Superior temporal gyrus (tissue), 1 donor: ENCODE data around the gene IER5L.
"Not testable (repeated sequence)": the region's sequence is repeated elsewhere in the genome, so short reads cannot be mapped to it uniquely, and the experiment has no call there.

Experiments
- DNase-seq: peaks from one replicate; pipeline ENCODE4 v3.0.0-alpha.2; 2016; ENCODE audit errors: extremely low spot score

IER5L gene

DNA sequence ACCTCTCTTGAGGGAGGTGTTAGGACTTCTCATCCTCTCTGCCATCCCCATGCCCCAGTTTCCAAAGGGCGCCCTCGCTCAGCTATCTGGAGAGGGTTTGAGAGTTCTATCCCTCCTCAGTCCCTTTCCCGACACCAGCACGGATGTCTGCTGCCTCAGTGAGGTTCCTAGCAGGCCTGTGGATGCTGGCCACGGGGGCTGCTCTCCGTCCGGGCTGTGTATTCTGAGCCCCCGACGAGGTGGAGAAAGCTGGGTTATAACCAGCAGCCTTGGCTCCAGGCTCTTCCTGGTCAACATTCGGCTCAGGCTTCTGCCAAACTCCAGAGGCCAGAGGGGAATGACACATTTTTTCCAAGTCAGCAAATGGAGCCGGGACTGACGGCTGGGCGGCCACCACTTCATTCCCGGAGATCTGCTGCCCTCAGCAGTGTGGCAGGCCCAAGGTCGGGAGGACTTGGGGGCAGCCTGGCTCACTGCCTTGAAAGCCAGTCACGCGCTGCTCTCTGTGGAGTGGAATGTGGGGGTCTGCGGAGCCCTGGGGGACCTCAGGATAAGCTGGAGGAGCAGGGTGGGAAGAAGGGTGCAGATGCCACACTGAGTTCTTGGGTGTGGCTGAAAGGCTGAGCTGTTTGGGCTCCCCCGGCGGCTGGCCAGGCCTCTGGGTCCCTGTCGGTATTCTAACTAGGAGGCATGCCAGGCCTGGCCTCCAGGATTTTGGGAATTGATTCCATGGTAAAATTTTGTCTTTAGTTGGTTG is 39.4 kb downstream of the IER5L start:
- no peak for DNase-seq

DNA sequence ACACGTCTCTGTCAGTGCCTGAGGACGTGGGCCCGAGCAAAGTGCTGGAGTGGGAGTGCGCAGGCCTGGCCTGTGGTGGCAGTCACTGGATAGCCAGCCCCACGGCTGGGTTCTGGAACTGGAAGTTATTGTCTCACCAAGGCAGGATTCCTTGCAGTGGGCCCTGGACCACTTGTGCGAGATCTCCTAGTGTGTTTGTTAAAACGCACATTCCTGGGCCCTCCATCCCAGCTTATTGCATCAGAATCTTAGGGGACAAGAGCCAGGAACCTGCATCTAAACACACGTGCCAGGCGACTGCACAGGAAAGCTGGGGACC is 40.0 kb downstream of the IER5L start:
- no peak for DNase-seq

GRCh38 chr9:129137292-129138143 is 40.5 kb downstream of the IER5L start:
- DNase-seq, result no peak

DNA sequence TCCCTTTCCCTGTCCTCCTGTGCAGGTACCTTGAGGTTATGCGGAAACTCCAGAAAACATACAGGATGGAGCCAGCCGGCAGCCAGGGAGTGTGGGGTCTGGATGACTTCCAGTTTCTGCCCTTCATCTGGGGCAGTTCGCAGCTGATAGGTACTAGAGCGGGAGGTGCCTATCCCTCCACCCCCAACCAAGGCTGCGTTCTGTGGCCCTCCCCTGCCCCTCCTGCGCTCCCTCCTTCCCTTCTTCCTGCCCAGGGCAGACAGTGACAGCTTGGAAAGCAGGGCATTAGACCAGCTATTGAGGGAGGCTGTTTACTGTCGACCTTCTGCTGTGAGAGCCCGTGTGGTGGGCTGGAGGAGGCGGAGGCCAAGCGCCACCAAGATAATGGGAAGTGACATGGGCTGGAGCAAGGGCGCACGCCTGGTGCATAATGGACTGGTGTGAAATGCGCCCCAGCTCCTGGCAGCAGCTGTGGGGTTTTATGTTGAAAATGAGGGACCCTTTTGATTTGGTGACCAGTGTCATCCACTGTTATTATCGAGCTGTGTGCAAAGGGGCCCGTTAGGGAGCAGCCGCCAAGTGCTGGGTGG is 41.5 kb downstream of the IER5L start:
- DNase-seq, result no peak

DNA sequence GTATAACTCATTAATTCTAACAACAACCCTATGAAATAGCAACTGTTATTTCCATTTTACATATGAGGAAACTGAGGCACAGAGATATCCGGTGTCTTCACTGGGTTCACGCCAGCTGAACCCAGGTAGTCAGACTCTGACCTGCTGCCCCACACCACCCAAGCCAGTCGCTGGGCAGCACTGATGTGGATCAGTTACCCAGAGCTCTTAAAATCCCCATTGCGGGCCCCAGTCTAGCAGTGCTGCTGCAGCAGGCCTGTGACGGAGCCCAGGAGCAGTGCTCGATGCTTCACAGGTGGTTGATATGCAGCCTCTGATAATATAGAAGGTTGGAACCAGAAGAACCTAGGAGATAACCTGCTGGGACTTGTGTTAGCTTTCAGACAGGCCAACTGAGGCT is 42.6 kb downstream of the IER5L start:
- no peak for DNase-seq

DNA sequence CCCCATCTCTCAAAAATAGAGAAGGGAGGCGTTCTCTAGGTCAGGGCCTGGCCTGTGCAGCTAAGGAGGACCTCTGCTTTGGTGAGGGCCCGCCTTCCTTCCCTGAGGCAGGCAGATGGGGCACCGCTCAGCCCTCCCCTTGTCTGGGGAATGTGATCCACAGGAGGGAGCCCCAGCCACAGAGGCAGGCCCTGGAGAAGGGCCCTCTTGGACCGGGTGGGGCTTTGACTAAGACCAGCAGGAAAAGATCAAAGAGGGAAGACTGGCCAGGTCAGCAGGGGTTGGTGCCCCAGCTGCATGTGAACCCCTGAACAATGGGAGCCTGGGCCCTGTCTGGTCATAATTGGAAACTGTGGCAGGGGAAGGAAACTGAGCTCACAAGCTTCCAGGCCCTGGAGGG is 45.0 kb downstream of the IER5L start:
- DNase-seq, result no peak

DNA sequence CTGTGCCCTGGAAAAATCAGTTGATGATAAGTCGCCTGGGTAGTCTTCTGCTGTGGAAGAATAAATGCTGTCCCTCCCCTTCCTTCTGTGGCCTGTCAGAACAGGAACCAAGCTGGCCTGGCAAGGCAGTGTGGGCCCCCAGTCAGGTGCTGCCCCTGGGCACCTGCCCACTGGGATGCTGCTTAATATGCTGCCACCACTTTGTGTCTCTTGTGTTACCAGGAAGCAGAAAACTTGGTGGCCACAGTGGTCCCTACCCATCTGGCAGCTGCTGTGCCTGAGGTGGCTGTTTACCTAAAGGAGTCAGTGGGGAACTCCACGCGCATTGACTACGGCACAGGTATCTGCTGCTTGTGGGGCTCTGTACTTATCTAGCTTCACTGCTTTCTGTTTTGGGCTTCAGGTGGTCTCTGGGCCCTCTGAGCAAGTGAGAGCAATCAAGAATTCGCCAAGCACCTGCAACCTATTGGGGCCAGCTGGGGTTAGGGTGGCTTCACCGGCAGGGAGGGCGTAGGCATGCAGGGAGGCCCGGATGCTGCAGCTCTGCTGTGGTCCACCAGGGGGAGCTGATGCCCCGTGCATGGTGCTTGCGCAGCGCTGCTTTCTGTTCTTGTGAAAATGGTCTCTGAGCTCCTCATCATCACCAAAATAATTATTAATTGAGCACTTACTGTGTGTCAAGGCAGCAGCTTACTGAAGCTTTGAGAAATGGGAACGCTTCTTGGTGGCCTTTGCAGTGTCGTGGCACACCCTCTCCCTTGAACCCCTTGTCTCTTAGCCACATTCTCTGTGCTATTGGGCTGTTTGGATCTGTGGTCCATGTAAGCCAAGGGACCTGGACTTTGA is 46.5 kb downstream of the IER5L start:
- DNase-seq, result peak; percentile 86

DNA sequence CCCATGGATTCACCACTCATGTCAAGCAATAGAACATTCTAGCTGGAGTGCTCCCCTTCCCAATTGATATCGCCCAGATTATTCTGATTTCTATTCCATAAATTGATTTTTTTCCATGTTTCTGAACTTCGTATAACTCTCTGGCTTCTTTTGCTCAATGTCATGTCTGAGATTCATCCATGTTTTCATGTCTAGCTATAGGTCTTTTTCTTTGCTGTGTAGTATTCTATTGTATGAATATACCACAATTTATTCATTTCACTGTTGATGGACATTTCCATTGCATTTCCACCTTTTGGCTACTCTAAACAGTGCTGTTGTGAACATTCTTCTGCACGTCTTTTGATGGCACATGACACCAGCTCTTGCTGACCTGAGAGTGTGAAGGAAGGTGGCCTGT is 47.3 kb downstream of the IER5L start:
- no peak for DNase-seq

DNA sequence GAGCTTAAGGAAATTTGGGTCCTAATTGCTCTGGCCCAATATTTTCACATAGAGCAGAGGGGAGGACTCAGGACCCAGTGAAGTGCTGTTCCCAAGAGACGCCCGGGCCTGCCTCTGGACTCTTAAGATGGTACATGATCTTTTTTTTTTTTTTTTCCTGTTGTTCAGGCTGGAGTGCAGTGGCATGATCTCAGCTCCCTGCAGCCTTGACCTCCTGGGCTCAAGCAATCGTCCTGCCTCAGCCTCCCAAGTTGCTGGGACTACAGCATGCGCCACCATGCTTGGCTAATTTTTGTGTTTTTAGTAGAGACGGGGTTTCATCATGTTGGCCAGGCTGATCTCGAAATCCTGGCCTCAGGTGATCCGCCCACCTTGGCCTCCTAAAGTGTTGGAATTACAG is 47.8 kb downstream of the IER5L start:
- DNase-seq, result not testable (repeated sequence)

DNA sequence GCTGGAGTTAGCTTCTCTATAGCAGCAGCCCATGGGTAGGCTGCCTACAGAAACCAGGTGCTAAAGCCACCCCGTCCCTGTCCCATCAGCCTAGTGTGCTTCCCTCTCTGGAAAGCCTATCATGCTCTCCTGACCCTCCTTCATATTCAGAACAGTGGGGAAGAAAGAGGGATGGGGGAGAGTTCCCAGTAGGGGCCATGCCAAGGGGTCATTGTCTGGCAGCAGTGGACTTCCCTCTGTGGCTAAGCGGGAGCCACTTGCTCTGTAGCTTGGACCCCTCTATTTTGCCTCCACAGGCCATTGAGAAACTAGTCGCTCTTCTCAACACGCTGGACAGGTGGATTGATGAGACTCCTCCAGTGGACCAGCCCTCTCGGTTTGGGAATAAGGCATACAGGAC is 49.4 kb downstream of the IER5L start:
- no peak for DNase-seq

GRCh38 chr9:129126749-129127618 is 51.1 kb downstream of the IER5L start:
- peak; percentile 56 for DNase-seq
